Astrocyte of the cerebellum (primary cell): ENCODE measurements around the gene TSR3.
A peak's percentile ranks its signal among the peaks of the same experiment; 100 is the strongest.

ENCODE experiments used
- DNase-seq: peaks from one replicate; pipeline ENCODE4 v3.0.0-alpha.2; 2011; ENCODE audit warnings: low read depth
- H3K4me3 ChIP-seq: 2 replicates; pipeline ENCODE4 v1.5.1; 2011; ENCODE audit warnings: mild to moderate bottlenecking, low read depth, low read length, moderate library complexity
- in situ Hi-C: cut with HindIII; loops from 2 replicates; pipeline ENCODE4 v1.10.0; 2017; ENCODE audit warnings: low sequenced_read_pairs
- TF ChIP-seq, protein P1 (sequence below): IDR thresholded peaks from 2 replicates; pipeline ENCODE4 v1.5.1; 2012; ENCODE audit warnings: low read length, low read depth, moderate library complexity, mild to moderate bottlenecking; ENCODE audit errors: missing control alignments

TSR3 gene

DNA sequence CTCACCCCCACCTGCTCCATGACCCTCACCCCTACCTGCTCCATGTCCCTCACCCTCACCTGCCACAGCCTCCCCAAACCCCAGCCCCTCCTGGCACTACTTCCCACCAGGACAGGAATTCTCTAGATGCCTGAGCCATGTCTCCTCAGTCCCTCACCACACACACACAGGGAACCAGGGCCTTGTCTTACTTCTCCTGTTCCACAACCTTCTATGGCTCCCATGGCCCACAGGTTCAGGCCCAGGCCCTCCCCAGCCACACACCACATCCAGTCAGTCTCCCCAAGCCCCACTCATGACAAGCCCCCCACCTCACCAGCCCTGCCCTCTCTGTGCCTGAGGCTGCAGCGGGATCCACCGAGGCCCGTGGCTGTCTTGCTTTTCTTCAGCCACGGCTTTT is 45.3 kb downstream of the TSR3 start:
- in situ Hi-C loops = no loop called here
- H3K4me3 ChIP-seq = no peak overlapping the region
- DNase-seq = no peak
- TF ChIP-seq, protein P1, sequence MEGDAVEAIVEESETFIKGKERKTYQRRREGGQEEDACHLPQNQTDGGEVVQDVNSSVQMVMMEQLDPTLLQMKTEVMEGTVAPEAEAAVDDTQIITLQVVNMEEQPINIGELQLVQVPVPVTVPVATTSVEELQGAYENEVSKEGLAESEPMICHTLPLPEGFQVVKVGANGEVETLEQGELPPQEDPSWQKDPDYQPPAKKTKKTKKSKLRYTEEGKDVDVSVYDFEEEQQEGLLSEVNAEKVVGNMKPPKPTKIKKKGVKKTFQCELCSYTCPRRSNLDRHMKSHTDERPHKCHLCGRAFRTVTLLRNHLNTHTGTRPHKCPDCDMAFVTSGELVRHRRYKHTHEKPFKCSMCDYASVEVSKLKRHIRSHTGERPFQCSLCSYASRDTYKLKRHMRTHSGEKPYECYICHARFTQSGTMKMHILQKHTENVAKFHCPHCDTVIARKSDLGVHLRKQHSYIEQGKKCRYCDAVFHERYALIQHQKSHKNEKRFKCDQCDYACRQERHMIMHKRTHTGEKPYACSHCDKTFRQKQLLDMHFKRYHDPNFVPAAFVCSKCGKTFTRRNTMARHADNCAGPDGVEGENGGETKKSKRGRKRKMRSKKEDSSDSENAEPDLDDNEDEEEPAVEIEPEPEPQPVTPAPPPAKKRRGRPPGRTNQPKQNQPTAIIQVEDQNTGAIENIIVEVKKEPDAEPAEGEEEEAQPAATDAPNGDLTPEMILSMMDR = no peak

DNA sequence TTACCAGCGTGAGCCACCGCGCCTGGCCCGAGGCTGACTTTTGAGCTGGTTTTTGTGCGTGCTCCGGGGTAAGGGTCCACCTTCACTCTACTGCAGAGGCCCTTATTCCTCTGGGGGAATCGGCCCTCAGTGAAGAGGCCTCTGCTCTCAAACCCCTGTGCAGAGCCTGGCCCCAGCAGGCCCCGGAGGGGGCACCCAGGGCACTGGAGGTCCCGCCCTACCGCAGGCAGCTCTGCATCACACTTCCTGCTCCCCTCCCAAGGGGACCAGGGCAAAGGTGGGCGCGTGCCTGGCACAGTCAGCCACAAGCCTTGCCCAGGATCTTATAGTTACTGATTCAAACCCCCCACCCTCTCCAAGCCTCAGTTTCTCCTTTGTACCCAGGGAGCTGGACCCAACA is 45.9 kb downstream of the TSR3 start:
- in situ Hi-C loops = no loop called here
- DNase-seq = no peak
- no peak overlapping the region for H3K4me3 ChIP-seq
- TF ChIP-seq, protein P1 = no peak

DNA sequence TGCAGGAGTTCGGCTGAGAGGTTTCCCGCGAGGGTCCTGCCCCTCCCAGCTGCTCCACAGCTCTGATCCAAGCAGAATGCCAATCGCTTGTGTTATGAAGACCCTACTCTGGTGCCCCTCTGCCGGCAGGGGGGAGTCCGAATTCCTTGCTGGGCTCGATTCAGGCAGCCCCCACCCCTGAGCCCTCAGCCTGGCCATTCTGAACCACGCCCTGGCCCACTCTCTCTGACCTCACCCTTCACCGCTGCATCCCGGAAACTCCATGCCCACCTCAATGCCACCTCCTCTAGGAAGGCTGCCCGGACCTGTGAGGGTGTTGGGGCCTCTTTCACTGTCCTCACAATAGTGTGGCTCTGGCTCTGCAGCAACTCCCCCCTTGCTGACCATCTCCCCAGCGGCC is 50.1 kb downstream of the TSR3 start:
- TF ChIP-seq, protein P1 = no peak
- no peak for DNase-seq
- no peak overlapping the region for H3K4me3 ChIP-seq
- in situ Hi-C loops = no loop called here

DNA sequence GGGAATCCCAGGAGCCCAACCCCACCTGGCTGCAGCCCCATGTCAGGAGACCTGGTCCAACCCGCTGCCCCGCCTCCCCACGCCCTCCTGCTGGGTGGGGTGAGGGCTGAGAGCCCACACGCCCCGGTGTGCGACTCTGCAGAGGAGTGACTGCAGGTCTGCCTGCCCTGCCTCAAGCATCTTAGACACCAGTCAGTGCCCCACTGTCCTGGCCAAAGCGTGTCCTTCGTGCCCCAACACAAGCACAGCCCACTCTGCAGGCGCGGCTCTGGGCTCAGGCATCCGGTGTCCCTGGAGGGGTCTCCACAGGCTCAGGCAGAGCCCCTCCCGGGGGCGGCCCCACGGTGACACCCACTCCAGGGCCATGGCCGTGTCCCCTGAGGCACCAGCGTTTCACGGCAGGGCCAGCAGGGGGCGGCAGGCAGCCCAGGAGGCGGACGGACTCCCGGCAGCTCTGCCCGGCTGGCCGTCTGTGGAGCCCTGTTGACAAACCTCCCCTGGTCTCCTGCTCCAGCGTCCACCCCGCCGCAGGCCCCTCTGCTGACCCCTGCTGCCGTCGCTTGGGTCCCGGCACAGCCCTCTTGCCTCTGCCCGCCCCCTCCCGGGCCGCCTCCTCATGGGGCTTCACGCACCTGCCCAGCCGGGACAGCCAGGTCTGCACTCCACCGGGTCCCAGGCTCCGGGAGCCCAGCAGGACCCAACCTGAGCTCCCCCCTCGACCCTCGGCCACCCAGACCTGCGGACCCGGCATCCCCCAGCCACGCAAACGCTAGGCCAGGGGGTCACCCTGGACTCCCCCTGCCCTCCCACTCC is 50.8 kb downstream of the TSR3 start:
- in situ Hi-C loops = no loop called here
- no peak overlapping the region for H3K4me3 ChIP-seq
- no peak for DNase-seq
- TF ChIP-seq, protein P1 = peak; percentile 75

DNA sequence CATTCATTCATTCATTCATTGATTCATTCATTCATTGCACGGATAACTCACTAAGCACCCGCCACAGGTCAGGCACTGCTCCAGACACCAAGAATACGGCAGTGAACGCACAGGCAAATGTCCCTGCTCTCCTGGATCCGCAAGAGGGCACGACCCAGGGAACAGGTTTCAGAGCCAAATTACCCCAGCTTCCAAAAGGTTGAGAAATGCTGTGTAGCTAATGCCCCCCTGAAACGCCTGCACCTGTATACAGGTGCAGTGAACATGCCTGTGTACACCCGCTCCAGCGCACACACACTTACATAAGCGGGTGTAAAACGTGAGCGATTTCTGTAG is 51.8 kb downstream of the TSR3 start:
- in situ Hi-C loops = loop anchor here (25.0 kb wide), 2 partner anchors 87 to 163 kb away; no protein-coding TSS in a partner anchor
- no peak for DNase-seq
- H3K4me3 ChIP-seq = no peak overlapping the region
- TF ChIP-seq, protein P1 = no peak
